Hepatocyte (in vitro differentiated cells): Measurements from ENCODE around the gene NTPCR. TPM values are rescaled to one million over a fixed set of nuclear protein-coding genes. Genes with fewer than 3 reads are reported as not detected.

Experiments used
- DNase-seq: peaks from one replicate; pipeline ENCODE4 v3.0.0-alpha.2; 2016; ENCODE audit warnings: low spot score
- H2AFZ ChIP-seq: fragments of 200-600 bp; sonication (generic); 2 replicates; pipeline ENCODE4 v1.6.0; 2016; ENCODE audit warnings: antibody characterized with exemption, mild to moderate bottlenecking
- H3K27ac ChIP-seq: fragments of 200-600 bp; sonication (generic); 2 replicates; pipeline ENCODE4 v1.5.1; 2016; ENCODE audit warnings: mild to moderate bottlenecking
- H3K27me3 ChIP-seq: fragments of 200-600 bp; sonication (generic); 2 replicates; pipeline ENCODE4 v1.6.1; 2016
- H3K36me3 ChIP-seq: fragments of 200-600 bp; sonication (generic); replicated peaks from 2 replicates; pipeline ENCODE4 v1.5.1; 2016; ENCODE audit warnings: low read depth; ENCODE audit not compliant: insufficient read depth
- H3K4me1 ChIP-seq: fragments of 200-600 bp; sonication (generic); 2 replicates; pipeline ENCODE4 v1.5.1; 2016; ENCODE audit warnings: mild to moderate bottlenecking, moderate library complexity; ENCODE audit not compliant: insufficient read depth
- H3K4me2 ChIP-seq: fragments of 200-600 bp; sonication (generic); 2 replicates; pipeline ENCODE4 v1.6.0; 2016
- H3K4me3 ChIP-seq: fragments of 200-600 bp; sonication (generic); 2 replicates; pipeline ENCODE4 v1.5.1; 2016; ENCODE audit warnings: mild to moderate bottlenecking
- H3K79me2 ChIP-seq: fragments of 200-600 bp; sonication (generic); 2 replicates; pipeline ENCODE4 v1.6.0; 2017; ENCODE audit warnings: mild to moderate bottlenecking
- H3K9me2 ChIP-seq: fragments of 200-600 bp; sonication (generic); replicated peaks from 2 replicates; pipeline ENCODE4 v1.6.0; 2017; ENCODE audit warnings: mild to moderate bottlenecking; ENCODE audit not compliant: insufficient read depth
- H3K9me3 ChIP-seq: fragments of 200-600 bp; sonication (generic); 2 replicates; pipeline ENCODE4 v1.5.1; 2016; ENCODE audit warnings: low read depth, mild to moderate bottlenecking
- H4K20me1 ChIP-seq: fragments of 200-600 bp; sonication (generic); 2 replicates; pipeline ENCODE4 v1.6.0; 2016; ENCODE audit warnings: mild to moderate bottlenecking; ENCODE audit not compliant: insufficient read depth, poor library complexity, severe bottlenecking
- EZH2 ChIP-seq: fragments of 200-600 bp; sonication (generic); IDR thresholded peaks from 2 replicates; pipeline ENCODE4 v1.6.1; 2016; ENCODE audit warnings: antibody characterized with exemption, mild to moderate bottlenecking, borderline replicate concordance
- EZH2phosphoT487 ChIP-seq: fragments of 200-600 bp; sonication (generic); IDR thresholded peaks from one replicate; pipeline ENCODE4 v1.6.1; 2018; ENCODE audit warnings: antibody characterized with exemption, mild to moderate bottlenecking, low read depth, moderate library complexity; ENCODE audit not compliant: unreplicated experiment, severe bottlenecking
- WGBS: methylation state at CpG from one replicate; pipeline ENCODE4 v1.1.6; 2016; ENCODE audit warnings: low lambda C conversion rate; ENCODE audit errors: missing lambda C conversion rate; 5-methylcytosine and 5-hydroxymethylcytosine counted together
- polyA plus RNA-seq: library from polyadenylated mRNA; unstranded; fragments of >200 nt; fragmentation: Nextera tagmentation; extraction: Ambion mirVana; gene quantifications from 2 replicates; pipeline ENCODE4 v1.2.1, GENCODE V29; 2016
- total RNA-seq: library from RNA; depleted of rRNA; stranded (reverse); fragments of >200 nt; gene quantifications from 2 replicates; pipeline ENCODE4 v1.2.3, GENCODE V29; 2014
- TF ChIP-seq, protein P1 (sequence below): fragments of 200-600 bp; sonication (generic); IDR thresholded peaks from 2 replicates; pipeline ENCODE4 v1.5.1; 2016; ENCODE audit warnings: antibody characterized with exemption, mild to moderate bottlenecking; ENCODE audit not compliant: poor library complexity

Gene NTPCR
- total and polyA plus RNA-seq, 2 experiments from 2014 or later = 32.1 to 52.9 TPM

- peak overlapping the region; percentile 4 for H3K4me2 ChIP-seq
- H2AFZ ChIP-seq = no peak overlapping the region
- no peaks in the 10 kb centered on the region for H3K9me3 ChIP-seq
- 54% methylated on average over 6 of the region's 6 CpGs for WGBS
- peaks cover 32% of the 10 kb centered on the region for H3K4me1 ChIP-seq
- H3K9me2 ChIP-seq = no peaks in the 10 kb centered on the region
- H3K27ac ChIP-seq = no peak overlapping the region
- no peak for DNase-seq
- H3K27me3 ChIP-seq = no peaks in the 10 kb centered on the region
- H3K36me3 ChIP-seq = no peaks in the 10 kb centered on the region
- H3K4me3 ChIP-seq = no peak overlapping the region
- TF ChIP-seq EZH2 (no peak), EZH2phosphoT487 (no peak)
- TF ChIP-seq, protein P1, sequence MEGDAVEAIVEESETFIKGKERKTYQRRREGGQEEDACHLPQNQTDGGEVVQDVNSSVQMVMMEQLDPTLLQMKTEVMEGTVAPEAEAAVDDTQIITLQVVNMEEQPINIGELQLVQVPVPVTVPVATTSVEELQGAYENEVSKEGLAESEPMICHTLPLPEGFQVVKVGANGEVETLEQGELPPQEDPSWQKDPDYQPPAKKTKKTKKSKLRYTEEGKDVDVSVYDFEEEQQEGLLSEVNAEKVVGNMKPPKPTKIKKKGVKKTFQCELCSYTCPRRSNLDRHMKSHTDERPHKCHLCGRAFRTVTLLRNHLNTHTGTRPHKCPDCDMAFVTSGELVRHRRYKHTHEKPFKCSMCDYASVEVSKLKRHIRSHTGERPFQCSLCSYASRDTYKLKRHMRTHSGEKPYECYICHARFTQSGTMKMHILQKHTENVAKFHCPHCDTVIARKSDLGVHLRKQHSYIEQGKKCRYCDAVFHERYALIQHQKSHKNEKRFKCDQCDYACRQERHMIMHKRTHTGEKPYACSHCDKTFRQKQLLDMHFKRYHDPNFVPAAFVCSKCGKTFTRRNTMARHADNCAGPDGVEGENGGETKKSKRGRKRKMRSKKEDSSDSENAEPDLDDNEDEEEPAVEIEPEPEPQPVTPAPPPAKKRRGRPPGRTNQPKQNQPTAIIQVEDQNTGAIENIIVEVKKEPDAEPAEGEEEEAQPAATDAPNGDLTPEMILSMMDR = no peak
- H4K20me1 ChIP-seq = no peaks in the 10 kb centered on the region
- peaks cover 7% of the 10 kb centered on the region for H3K79me2 ChIP-seq
Observed at GRCh38 chr1:232965912-232966217, 15.5 kb downstream of the NTPCR start.

DNA sequence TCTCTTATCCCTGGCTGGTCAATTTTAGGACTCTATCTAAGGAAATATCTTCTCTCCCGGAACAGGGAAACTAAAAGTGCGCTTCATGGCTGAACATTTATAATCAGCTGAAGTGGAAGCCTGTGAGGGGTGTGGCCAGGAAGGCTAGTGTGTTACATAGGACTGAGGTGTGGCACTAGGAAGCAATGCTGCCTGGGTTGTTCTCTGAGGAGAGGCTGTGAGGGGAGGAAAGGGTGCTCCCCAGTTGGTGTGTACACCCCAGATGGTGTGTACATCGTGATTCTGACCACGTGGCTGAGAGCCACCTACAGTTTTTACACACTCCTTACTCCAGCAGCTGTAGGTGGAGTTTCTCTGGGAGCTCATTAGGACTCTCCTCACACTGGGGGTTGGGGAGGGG, 16.3 kb downstream of the NTPCR start:
- TF ChIP-seq, protein P1 = no peak
- TF ChIP-seq EZH2 = no peak
- no peak for TF ChIP-seq EZH2phosphoT487
- Histone ChIP-seq H3K9me2 (no peaks in the 10 kb centered on the region), H2AFZ (no peak overlapping the region), H3K27me3 (no peaks in the 10 kb centered on the region), H4K20me1 (no peaks in the 10 kb centered on the region), H3K36me3 (no peaks in the 10 kb centered on the region), H3K4me2 (peak overlapping the region; percentile 4), H3K27ac (no peak overlapping the region), H3K4me3 (no peak overlapping the region), H3K4me1 (peaks cover 32% of the 10 kb centered on the region), H3K9me3 (no peaks in the 10 kb centered on the region), H3K79me2 (peaks cover 7% of the 10 kb centered on the region)
- 61% methylated on average over 4 of the region's 4 CpGs for WGBS
- peak; percentile 28 for DNase-seq

DNA sequence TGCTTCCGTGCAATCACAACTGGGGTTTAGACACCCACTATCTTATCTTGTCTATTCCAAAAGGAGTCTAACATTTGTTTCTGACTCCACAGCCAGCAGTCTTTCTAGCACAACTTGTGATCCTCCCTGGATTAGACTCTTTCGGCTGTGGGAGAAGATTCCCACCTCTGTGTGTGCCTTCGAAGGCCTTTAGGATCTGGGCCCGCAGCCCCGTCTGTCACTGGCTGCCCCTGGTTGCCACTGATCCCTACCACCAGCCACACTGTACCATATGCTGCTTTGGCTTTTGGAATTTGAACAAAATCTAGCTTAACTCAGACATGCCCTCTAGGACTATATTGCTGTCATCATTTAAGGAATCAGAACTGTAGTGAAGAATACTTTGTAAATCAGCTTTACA, 18.0 kb downstream of the NTPCR start:
- no peak for DNase-seq
- Histone ChIP-seq H2AFZ (no peak overlapping the region), H3K79me2 (peaks cover 7% of the 10 kb centered on the region), H3K4me1 (peaks cover 23% of the 10 kb centered on the region), H3K27me3 (no peaks in the 10 kb centered on the region), H4K20me1 (no peaks in the 10 kb centered on the region), H3K27ac (no peak overlapping the region), H3K4me2 (no peak overlapping the region), H3K9me2 (no peaks in the 10 kb centered on the region), H3K36me3 (no peaks in the 10 kb centered on the region), H3K4me3 (no peak overlapping the region), H3K9me3 (peaks cover under 1% of the 10 kb centered on the region)
- TF ChIP-seq, protein P1 = no peak
- TF ChIP-seq EZH2phosphoT487 (no peak), EZH2 (no peak)
- 82% methylated on average over 5 of the region's 5 CpGs for WGBS

DNA sequence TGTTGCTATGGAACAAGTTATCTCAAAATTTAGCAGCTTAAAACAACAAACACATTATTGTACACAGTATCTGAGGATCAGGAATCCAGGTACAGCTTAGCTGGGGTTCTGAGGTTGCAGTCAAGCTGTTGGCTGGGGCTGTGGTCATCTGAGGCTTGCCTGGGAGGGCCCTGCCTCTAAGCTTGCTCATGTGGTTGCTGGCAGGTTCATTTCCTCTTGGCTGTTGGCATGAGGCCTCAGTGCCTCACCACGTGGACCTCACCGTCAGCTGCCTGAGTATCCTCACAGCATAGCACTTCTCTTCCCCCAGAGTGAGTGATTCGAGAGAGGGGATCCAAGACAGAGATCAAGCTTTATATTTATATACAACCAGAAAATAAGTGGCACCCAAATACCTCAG, 18.6 kb downstream of the NTPCR start:
- no peak overlapping the region for H3K4me2 ChIP-seq
- peaks cover 7% of the 10 kb centered on the region for H3K79me2 ChIP-seq
- DNase-seq = no peak
- no peak overlapping the region for H2AFZ ChIP-seq
- no peaks in the 10 kb centered on the region for H3K27me3 ChIP-seq
- H3K9me3 ChIP-seq = peaks cover 7% of the 10 kb centered on the region
- H4K20me1 ChIP-seq = no peaks in the 10 kb centered on the region
- H3K27ac ChIP-seq = no peak overlapping the region
- peaks cover 21% of the 10 kb centered on the region for H3K4me1 ChIP-seq
- 88% methylated on average over 3 of the region's 3 CpGs for WGBS
- no peaks in the 10 kb centered on the region for H3K9me2 ChIP-seq
- H3K36me3 ChIP-seq = no peaks in the 10 kb centered on the region
- no peak overlapping the region for H3K4me3 ChIP-seq
- TF ChIP-seq, protein P1 = no peak
- no peak for TF ChIP-seq EZH2phosphoT487
- TF ChIP-seq EZH2 = no peak
